GM19193 (cell line): ENCODE data around the gene MPP3.

Experiments used
- POLR2A ChIP-seq: IDR thresholded peaks from 4 replicates; pipeline ENCODE4 v1.6.1; 2011; ENCODE audit not compliant: insufficient read depth, insufficient read length; ENCODE audit errors: extremely low read depth

Gene MPP3

DNA sequence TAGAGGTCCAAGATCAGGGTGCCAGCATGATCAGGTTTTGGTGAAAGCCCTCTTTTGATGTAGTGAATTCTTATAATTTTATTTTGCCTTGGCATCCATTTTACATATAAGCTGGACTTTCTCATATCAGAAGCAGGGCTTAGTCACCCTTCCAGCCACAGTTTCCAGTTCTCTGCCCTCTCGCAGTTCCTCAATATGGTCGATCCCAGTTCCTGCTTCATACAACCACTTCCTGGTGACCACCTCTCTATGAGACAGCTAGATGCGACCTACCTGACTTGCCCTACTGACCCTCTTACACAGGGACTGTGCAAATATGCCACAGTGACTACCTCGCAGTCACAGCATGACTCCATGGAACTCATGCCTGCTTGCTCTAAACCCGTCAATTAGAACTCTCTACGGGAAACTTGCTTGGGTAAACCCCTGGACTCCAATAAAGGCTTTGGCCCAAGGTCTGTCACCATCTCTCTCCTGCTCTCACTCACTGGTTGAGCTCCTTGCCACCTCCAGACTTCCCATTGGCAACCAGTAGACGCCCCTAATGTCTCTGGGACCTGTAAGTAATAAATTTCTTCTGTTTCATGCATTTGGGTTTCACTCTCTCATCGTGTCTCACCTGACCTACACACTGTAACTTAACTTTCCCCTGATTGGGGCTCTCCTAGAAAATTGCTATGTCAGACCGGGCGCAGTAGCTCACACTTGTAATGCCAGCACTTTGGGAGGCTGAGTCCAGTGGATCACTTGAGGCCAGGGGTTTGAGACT, 35.5 kb upstream of the MPP3 start:
- no peak for TF ChIP-seq POLR2A

GRCh38 chr17:43864161-43864984, 31.4 kb upstream of the MPP3 start:
- TF ChIP-seq POLR2A: no peak

- TF ChIP-seq POLR2A: no peak
These were observed 29.0 kb upstream of the MPP3 start for GRCh38 chr17:43861960-43862359.

- TF ChIP-seq POLR2A: no peak
These were observed 28.1 kb upstream of the MPP3 start for GRCh38 chr17:43860927-43861622.

GRCh38 chr17:43860077-43860725, 27.3 kb upstream of the MPP3 start:
- TF ChIP-seq POLR2A: no peak

- no peak for TF ChIP-seq POLR2A
These were observed 25.1 kb upstream of the MPP3 start for GRCh38 chr17:43857957-43858600.

DNA sequence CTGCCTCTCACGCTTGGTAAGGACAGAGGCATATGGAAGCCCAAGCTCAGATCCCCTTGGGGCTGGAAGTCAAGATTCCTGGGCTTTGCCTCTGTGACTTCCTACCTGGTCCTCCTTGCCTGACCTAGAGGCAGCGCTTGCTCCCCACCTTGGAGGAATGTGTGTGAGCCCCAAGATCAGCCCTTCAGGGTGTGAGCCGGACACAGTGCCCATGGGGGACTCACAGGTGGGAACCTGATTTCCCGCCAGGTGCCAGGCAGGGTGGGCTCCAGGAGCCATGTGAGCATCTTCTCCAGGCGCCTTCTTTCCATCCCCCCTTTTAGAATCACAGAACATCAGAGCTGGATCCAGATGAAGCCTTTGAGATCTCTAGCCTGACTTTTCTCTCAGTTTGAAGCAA, 24.2 kb upstream of the MPP3 start:
- TF ChIP-seq POLR2A: no peak

DNA sequence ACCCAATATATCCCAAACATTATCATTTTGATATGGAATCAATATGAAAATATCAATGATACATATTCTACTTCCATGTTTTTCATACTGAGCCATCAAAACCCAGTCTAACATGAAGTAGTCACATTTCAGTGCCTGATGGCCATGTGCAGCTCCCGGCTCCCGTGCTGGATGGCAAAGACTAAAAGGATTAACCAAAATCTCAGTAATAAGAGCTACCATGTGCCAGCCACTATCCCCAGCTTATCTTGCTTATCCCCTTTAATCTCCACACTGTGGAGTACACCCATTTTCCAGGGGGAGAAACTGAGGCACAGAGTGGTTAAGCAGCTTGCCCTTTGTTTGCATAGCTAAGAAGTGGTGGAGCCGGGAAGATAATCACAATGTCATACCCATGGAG, 23.2 kb upstream of the MPP3 start:
- TF ChIP-seq POLR2A: no peak

- TF ChIP-seq POLR2A: no peak
These were observed 22.1 kb upstream of the MPP3 start for GRCh38 chr17:43855061-43855460.

DNA sequence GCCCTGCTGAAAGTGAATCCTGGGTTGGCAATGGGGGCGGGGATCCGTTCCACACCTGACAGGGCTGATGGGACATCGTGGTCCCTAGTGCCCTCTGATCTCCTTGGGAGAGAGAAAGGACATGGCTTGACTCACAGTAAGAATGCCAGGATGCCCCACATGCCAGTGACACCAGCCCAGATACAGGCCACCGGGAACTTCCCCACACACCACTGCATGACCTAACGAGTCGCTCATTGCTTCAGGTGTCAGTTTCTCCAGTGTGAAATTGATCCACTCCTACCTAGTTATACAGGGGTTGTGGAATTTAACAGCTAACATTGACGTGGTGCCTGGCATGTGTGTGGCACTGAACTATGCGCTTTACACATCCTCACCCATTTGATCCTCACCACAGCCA, 21.6 kb upstream of the MPP3 start:
- no peak for TF ChIP-seq POLR2A

- TF ChIP-seq POLR2A: no peak
These were observed 20.6 kb upstream of the MPP3 start for GRCh38 chr17:43853546-43853945.

- no peak for TF ChIP-seq POLR2A
These were observed 19.6 kb upstream of the MPP3 start for GRCh38 chr17:43852571-43852970.

GRCh38 chr17:43849116-43849515, 16.2 kb upstream of the MPP3 start:
- TF ChIP-seq POLR2A: no peak

DNA sequence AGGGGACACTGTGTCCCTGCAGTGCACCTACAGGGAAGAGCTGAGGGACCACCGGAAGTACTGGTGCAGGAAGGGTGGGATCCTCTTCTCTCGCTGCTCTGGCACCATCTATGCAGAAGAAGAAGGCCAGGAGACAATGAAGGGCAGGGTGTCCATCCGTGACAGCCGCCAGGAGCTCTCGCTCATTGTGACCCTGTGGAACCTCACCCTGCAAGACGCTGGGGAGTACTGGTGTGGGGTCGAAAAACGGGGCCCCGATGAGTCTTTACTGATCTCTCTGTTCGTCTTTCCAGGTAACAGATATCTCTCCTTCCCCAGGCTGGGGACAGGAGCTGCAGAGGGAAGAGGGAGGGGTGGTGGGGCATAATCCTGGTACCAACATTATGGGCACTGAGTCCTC, 15.7 kb upstream of the MPP3 start:
- TF ChIP-seq POLR2A: no peak
